CD4-positive, alpha-beta T cell treated with Interleukin-1 beta for 1 hour (primary cell): ENCODE results near the gene FAM3A.

ENCODE experiments used
- DNase-seq, 2 donors: peaks; one replicate each; pipeline ENCODE4 v3.0.0-alpha.2; 2020 to 2022

The FAM3A gene

DNA sequence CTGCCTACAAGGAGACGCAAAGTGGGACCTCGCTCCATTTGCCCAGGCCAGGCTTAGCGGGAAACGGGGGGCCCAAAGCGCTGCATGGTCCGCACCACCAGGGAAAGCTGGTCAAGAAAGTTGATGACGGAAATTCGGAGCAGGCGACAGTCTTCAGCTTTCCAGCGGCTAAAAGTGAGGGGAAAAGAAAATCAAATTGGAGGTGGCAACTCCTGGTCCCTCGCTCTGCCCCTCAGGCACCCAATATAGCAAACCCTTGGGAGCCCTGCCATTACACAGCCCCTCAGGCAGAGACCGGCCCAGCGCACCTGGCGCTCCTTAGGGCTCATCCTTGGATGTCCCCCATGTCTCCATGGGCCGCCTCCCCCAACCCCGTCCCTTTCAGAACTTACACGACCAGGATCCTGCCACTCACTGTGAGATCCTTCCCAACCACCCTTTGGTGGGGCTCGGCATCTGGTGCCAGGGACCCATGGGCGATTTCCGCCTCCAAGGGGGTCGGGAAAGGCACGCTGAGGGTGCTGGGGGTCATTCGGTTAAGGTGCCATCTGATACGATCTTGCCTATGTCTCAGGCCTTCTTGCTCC, 38.0 kb downstream of the FAM3A start:
- no peak for DNase-seq

DNA sequence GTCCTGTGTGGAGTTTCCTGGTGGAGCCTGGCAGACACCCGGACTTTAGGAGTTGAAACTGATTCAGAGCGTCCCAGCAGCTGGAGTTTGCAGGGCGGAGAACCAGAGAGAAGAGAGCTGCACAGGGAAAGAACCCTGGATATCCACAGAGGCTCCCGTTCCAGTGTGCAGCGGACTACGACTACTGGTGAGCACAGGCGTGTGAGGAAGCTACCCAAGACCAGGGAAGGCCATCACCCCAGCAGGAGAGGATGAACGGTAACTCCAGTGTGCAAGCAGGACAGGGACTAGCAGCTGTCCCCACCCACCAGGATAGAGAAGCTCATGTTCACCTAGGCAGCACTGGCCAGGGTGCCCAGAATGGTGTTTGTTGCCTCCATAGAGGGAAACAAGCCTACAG, 39.2 kb downstream of the FAM3A start:
- no peak for DNase-seq

DNA sequence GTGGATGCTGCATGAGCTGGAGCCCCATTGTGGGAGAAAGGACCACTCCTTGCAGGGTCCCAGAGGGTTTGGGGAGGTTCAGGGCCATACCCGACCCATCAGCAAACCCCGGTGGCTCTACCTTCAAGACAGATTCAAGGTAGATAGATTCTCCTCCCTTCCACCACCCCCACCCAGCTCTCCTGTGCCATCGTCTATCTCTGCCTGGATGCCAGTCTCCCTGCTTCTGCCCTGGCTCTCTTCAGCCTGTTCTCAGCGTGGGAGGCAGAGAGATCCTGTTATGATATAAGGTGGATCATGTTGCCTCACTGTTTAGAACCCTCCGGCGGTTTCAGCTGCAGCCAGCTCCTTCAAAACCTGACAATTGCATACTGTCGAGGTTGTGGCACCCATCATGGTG, 42.3 kb downstream of the FAM3A start:
- DNase-seq: no peak

DNA sequence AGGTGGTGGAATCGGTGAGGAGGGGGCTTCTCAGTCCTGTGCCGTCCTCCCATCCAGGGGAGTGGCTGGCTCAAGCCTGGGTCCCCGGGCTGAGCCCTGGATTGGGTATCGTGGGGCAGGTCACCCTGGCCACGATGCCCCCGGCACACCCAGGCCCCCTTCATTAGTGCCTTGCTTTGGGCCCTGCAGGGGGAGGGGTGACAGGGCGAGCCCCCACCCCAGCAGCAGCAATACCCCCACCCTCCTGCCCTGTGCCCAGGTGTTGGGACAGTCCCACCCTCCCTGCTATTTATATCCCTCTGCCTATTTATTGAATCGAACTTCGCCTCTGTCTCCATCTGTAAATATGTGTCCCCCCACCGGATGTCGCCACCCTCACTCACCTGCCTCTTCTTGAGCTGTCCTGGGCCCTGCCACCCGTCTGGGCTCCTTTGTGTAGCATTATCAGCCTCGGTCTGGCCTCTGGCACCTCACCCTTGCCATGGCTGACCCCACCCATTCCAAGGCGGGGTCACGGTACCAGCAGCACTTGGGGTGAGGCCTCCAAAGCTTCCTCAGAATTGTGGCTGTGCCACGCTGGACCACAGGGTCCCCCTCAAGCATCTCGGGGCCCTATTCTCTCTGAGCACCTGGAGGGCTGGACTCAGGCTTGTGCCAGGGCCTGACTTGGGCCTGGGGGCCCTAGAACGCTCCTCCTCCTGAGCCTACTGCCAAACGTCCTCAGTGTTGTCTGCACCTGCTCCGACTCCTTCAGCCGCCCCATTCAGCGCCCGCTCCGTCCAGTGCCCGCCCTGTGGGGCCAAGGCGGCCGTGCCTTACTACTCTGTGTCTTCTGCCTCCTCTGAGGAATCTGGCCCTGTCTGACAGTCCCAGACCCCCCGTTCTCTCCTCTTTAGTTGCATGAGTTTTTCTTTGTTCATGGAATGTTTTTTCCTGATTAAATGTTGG, 43.1 kb downstream of the FAM3A start:
- no peak for DNase-seq

DNA sequence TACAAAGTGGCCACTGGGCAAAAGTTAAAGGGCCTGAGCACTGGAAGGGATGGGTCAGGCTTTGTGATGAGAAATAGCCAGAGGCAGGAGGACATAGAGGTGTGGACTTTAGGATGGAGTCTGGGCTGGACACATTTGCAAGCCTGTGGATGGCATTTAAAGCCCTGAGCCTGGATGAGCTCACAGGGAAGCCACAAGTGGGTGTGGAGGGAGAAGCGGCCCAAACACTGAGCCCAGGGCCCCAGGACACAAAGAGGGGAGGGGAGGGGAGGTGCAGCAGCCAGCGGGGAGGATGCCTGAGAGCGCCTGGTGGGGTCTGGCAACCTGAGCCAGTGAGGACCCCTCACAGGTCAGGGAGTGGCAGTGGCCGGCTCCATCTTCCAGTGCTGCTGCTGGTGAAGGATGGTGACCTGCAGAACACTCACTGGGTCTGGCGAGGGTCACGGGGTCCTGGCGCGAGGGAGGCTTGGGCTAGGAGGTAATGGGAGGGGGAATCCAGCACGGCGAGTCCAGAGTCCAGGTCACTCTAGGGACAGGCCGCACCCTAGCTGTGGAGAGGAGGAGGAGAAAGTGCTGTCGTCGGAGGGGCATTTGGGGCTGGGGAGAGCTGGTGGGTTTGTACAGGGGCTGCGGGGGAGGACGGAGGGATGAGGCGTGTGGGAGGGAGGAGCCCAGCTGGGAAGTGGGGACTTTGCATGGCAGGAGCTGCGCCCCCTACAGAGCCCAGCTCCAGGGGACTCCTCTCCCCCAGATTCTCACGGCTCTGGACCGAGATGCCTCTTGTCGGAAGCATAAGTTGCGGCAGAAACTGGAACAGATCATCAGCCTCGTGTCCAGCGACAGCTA, 44.0 kb downstream of the FAM3A start:
- DNase-seq: no peak

DNA sequence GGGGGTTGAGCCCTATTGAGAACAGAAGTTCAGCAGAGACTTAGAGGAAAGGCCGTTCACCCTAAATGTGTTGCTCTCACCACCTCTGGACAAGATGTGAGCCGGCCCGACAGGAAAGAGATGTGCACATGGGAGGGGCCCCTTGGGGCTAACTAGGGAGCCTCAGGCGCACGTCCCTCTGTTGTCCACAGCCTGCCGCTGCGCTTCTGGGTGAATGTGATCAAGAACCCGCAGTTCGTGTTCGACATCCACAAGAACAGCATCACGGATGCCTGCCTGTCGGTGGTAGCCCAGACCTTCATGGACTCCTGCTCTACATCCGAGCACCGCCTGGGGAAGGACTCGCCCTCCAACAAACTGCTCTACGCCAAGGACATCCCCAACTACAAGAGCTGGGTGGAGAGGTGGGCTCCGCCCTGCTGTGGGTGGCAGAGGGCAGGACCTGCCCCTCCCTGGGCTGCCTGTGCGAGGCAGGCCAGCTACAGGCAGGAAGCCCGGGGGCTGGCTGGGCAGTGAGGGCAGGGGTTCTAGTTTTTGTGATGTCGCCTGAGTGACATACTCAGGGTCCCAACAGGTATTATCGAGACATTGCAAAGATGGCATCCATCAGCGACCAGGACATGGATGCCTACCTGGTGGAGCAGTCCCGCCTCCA, 45.0 kb downstream of the FAM3A start:
- DNase-seq: no peak

DNA sequence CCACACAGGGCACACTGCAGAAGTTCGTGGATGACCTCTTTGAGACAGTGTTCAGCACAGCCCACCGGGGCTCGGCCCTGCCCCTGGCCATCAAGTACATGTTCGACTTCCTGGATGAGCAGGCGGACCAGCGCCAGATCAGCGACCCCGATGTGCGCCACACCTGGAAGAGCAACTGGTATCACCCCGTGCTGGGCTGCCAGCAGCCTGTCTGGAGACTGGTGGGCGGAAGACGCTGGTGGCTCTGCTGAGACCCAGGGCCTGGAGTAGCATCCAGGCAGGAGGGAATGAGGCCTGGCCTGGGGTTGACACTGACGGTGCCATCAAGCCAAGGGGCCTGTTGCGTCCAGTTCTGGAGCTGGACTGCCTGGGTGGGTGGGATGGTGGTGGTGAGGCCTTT, 45.6 kb downstream of the FAM3A start:
- DNase-seq: no peak

DNA sequence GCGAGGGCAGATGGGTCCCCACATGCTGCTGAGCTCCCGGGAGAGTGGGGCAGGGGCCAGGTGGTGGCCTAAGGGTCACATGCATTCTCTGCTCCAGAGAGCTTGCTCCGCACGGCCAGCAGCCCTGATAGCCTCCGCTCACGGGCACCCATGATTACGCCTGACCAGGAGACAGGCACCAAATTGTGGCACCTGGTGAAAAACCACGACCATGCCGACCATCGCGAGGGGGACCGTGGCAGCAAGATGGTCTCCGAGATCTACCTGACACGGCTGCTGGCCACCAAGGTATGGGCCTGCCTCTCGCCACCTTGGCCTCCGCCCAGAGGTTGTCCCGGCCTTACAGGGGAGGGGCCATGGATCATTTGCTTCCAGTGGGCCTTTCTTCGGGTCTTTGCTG, 46.2 kb downstream of the FAM3A start:
- no peak for DNase-seq

DNA sequence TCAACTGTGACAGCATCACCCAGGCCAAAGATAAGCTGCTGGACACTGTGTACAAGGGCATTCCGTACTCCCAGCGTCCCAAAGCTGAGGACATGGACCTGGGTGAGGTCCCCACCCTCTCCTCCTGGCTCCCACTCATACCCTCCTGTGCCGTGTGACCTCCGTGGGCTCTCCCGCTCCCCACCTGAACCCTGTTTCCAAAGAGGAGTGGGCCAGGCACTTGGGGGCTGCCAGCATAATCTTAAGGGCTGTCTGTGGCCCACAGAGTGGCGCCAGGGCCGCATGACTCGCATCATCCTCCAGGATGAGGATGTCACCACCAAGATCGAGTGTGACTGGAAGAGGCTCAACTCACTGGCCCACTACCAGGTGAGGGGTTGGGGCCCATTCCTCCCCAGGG, 46.9 kb downstream of the FAM3A start:
- DNase-seq: no peak

DNA sequence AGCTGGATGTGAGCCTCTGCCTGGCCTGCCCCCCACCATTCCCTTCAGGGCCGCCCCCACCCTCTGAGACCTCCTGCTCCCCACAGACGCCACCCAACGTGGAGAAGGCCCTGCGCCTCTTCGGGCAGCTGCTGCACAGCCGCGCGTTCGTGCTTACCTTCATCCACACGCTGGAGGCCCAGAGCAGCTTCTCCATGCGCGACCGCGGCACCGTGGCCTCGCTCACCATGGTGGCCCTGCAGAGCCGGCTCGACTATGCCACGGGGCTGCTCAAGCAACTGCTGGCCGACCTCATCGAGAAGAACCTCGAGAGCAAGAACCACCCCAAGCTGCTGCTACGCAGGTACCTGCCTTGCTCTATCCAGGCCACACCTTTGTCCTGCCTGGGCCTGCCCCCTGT, 47.8 kb downstream of the FAM3A start:
- no peak for DNase-seq

DNA sequence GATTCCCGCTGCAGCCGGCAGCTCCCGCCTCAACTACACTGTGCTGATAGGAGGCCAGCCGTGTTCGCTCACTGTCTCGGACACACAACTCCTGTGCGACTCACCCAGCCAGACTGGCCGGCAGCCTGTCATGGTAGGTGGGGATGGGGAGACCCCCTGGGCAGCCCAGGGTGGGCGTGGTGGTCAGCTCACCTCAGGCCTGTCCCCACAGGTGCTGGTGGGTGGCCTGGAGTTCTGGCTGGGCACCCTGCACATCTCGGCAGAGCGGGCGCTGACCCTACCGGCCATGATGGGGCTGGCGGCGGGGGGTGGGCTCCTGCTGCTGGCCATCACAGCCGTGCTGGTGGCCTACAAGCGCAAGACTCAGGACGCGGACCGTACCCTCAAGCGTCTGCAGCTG, 48.5 kb downstream of the FAM3A start:
- no peak for DNase-seq

DNA sequence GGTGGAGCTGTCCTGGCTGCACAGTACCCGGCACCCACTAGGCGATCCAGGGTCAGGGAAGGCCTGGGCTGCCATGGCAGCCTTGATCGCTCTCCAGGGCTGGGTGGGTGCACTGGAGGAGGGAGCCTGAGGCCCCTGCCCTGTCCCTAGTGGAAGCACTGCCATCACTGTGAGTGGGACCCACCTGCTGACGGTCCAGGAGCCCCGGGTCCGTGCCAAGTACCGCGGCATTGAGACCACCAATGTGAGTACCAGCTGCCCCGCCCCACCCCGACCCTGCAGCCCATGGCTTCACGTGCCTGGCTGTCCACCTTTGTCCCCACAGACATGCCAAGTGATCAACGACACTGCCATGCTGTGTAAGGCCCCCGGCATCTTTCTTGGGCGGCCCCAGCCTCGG, 49.1 kb downstream of the FAM3A start:
- no peak for DNase-seq

DNA sequence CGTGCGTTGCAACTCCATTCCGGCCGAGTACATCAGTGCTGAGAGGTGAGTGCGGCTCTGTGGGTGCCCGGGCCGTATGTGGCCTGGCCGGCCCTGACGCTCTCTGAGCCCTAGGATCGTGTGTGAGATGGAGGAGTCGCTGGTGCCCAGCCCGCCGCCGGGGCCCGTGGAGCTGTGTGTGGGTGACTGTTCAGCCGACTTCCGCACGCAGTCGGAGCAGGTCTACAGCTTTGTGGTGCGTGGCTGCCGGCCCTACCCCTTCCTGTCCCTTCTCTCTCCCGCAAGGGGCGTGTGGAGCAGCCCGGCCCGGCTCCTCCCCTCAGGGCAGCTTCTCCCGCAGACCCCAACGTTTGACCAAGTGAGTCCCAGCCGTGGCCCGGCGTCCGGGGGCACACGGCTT, 50.0 kb downstream of the FAM3A start:
- DNase-seq: no peak

DNA sequence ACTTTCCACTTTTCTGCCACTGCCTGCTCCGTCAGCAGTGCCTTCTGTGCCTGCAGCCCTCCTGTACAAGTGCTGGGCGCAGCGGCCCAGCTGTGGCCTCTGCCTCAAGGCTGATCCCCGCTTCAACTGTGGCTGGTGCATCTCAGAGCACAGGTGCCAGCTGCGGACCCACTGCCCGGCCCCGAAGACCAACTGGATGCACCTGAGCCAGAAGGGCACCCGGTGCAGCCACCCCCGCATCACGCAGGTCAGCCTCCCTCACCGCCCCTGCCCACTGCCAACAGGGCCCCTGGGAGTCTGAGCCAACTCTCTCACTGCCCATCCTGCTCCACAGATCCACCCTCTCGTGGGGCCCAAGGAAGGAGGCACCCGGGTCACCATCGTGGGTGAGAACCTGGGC, 50.4 kb downstream of the FAM3A start:
- no peak for DNase-seq

DNA sequence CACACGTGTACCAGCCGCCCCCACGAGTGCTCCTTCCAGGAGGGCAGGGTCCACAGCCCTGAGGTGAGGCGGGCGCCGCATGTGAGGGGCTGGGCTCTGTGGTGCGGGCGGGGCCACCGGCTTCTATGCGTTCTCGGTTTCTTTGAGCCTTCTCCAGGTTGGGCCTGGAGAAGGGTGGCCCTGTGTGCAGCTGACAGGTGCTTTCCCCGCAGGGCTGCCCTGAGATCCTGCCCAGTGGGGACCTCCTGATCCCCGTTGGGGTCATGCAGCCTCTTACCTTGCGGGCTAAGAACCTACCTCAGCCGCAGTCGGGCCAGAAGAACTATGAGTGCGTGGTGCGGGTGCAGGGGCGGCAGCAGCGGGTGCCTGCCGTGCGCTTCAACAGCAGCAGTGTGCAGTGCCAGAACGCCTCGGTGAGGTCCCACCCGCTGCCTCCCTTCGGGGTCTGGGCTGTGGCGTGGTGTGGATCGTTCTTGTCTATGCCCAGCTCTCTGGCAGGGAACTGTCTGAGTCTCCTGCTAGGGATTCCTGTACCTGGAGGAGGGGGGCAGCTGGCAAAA, 51.1 kb downstream of the FAM3A start:
- no peak for DNase-seq

DNA sequence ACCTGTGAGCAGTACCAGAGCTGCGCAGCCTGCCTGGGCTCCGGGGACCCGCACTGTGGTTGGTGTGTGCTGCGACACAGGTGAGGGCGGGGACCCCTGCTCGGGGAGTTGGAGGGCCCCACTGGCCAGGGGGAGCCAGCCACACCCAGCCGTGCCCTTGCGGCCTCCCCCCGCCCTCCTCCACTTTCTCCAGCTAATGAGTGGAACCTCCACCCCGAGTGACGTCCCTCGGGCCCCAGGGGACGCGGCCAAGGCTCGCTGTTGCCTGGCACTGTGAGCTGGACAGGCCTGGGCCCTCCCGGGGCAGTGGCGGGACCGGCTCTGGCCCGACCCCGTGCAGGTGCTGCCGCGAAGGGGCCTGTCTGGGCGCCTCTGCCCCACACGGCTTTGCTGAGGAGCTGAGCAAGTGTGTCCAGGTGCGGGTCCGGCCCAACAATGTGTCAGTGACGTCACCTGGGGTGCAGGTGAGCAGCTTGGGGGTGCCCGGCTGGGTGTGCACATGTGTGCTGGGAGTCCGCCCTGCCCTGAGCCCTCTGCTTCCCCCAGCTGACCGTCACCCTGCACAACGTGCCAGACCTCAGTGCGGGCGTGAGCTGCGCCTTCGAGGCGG, 52.3 kb downstream of the FAM3A start:
- DNase-seq: no peak

DNA sequence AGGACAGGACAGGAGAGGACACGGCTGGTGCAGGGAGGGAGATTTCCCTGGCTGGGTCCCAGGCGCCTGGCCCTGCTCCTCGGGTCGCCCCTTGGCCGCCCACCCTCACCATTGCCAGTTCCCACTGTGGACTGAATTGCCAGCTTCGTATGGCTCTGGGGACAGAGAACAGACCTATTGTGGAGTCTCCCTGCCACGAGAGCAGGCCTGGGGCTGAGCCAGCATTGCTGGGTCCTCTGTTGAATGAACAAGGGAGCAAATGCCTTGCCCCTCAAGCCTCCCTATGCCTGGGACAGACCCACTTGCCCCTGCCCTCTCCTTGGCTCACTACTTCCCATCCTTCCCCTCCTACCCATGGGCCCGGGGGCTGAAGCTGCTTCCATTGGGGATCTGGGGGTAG, 53.6 kb downstream of the FAM3A start:
- no peak for DNase-seq

DNA sequence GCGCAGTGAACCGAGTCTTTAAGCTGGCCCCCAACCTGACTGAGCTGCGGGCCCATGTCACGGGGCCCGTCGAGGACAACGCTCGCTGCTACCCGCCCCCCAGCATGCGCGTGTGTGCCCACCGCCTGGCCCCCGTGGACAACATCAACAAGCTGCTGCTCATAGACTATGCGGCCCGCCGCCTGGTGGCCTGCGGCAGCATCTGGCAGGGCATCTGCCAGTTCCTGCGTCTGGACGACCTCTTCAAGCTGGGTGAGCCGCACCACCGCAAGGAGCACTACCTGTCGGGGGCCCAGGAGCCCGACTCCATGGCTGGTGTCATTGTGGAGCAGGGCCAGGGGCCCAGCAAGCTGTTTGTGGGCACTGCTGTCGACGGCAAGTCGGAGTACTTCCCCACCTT, 55.7 kb downstream of the FAM3A start:
- DNase-seq: no peak

DNA sequence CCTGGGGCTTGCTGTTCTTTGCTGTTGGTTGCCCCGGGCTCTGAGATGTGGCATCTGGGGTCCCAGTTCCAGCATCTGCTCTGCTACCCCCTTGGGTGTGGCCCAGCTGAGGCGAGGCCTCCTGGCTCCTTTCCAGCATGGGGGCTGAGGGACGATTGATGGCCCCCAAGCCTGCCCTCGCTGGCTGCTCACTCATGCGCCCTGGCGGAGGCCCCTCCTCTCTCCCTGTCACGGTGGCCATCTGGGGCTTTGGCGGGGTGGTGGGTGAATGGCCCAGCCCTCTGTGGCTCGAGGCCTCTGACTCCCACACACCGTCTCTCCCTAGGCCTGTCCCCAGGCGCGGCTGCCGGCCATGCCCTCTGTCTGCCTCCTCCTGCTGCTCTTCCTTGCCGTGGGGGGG, 56.2 kb downstream of the FAM3A start:
- no peak for DNase-seq

DNA sequence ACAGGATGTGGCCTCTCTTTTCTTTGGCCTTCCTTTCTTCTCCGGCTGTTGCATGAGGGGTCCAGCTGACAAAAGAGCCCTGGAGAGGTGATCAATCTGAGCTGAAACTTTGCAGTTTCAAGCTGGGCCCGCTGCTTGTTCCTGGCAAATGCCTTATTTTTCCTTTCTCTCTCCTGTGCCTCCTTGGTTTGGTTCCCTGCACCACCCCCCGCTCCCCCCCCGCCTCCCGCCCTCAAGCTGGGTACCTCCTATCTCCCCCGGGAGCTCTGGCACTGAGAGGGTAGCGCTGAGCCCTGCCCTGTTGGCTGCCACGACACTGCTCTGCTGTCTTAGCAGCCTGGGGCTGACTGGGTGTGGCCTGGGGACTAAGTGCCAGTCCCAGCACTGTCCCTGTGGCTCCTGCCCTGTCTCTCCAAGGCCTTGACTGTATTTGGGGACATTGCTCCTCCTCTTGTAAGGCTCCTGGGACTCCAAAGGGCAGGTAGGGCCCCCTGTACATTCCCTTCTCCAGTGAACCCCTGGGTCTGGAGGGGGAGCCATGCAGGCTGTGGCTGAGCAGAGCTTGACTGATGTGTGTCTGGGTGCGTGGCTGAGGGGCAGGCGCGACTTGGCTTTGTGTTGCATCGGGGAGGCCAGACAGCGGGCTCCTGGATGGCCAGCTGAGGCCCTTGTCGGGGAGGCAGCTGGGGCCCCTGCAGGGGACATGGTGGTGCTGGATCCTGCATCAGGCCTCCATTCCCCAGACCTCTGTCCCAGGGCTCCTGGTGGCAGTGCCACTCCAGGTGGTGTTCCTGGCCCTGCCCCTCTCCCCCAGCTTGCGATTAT, 56.9 kb downstream of the FAM3A start:
- no peak for DNase-seq
